HG03025 (cell line): ENCODE measurements around the gene STAU1.
"Not testable (repeated sequence)": the region's sequence is repeated elsewhere in the genome, so short reads cannot be mapped to it uniquely, and the experiment has no call there.

Source experiments
- ATAC-seq: cut with Tn5 transposase; IDR thresholded peaks from one replicate; pipeline ENCODE4 v1.9.1; 2021; ENCODE audit warnings: mild to moderate bottlenecking, moderate library complexity; ENCODE audit not compliant: unreplicated experiment, low FRiP score

Gene STAU1

DNA sequence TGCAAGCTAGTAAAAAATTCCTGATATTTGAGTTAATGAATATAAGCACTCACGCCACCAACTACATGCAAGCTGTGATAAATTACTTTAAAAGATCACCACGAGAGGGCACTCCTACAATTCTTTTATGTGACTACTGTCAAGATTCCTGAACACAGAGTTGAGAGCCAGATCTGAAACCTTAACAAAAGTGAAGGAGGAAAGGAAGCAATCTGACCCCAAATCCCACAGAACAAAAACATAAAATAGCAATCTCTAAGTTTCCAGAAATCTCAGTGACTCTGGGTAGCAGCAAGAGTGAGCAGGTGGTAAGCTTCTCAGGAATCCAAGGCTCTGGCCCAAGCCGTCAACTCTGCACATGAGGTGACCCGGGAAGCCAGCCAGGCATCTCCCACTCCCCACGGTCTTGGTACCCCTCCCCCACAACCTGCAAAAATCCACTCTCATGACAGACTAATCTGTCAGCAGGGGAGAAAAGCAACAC lies 55.1 kb downstream of the STAU1 start:
- ATAC-seq, result no peak

DNA sequence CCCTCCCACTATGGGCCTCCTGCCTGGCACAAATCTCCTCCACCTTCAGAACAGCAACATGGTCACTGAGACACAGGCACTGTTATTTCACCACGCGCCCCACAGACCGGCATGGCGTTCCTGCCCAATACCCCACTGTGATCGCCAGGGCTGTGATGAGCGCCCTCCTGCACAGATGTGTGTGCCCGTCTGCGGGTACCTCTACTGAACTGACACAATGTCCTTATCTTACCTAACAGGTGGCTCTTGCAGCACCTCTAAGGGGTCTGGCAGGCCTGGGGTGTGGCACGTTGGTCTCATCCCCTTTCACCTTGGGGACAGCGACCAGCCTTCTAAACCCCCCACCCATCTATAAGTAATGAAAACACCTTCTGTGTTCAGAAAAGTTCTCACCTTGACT lies 64.2 kb downstream of the STAU1 start:
- no peak for ATAC-seq

DNA sequence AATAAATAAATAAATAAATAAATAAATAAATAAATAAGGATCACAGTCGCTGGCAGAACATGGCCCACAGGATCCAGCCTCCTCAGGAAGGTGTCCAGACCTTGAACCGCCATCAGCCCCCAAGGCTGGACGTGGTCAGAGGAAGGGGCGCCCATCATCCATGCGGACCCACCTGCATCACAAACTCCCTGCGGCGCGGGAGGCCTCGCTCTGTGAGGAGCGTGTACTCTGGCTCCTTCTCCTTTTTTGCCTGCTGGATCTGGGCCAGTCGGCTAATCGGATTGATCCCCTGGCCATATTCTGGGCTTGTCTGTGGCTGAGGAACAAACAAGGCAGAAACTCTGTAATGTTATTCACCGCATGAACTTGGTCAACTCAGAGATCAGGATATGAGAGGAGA lies 65.2 kb downstream of the STAU1 start:
- no peak for ATAC-seq

- ATAC-seq, result no peak
Measured at GRCh38 chr20:49119988-49120387, 68.1 kb downstream of the STAU1 start.

GRCh38 chr20:49118307-49118706 lies 69.8 kb downstream of the STAU1 start:
- ATAC-seq, result no peak

GRCh38 chr20:49115564-49115963 lies 72.6 kb downstream of the STAU1 start:
- ATAC-seq, result no peak

DNA sequence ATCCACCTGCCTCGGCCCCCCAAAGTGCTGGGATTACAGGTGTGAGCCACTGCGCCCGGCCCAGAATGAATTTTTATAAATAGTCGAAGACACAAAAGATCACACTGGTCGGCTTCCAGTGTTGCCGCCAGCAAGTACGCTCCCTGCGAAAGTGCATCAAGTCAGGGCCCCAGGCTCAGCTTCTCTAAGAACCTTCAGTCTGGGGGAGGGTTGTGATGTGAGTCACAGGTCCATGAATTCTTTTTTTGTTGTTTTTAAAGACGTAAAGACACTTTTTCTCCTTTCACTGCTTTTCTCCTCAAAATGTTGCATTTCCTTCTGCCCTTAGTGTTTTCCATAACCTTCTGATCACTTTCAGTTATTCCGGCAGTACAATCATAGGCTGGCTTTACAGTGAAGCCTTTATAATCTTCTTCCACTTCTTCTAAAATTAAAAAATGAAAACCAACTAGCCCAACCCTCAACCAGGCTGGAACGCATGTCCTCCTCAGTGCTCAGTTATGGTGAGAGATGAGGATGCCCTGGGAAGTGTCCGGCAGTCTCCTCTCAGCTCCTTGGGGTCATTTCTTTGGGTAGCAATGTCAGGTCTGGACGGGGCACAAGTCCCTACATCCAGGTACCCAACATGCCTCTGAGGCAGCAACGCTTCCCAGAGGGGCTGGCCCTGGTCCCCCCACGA lies 75.4 kb downstream of the STAU1 start:
- ATAC-seq, result no peak

- no peak for ATAC-seq
Measured at GRCh38 chr20:49110767-49111694, 77.1 kb downstream of the STAU1 start.

- no peak for ATAC-seq
Measured at GRCh38 chr20:49106328-49106727, 81.8 kb downstream of the STAU1 start.

- ATAC-seq, result not testable (repeated sequence)
Measured at GRCh38 chr20:49104979-49105547, 83.1 kb downstream of the STAU1 start.

- no peak for ATAC-seq
Measured at GRCh38 chr20:49104365-49104648, 83.8 kb downstream of the STAU1 start.

GRCh38 chr20:49103647-49104364 lies 84.3 kb downstream of the STAU1 start:
- ATAC-seq, result no peak

DNA sequence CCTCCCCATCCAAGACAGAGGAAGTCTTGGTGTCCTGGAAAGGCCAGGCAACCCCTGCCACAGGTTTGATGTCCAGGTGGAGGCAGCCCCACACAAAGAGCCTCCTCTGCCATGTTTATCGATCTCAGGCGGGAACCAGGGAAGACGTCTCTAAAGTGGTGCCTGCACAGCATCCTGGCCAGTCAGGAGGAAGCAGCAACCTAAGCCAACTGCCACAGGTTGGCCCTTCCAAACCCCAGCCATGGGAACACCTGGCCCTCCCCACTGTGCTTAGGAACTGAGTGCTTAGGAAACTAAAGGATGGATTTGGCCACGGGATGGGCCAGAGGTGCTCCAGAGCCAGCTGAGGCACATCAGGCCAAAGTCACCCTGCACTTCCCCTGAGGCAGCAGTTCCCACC lies 85.1 kb downstream of the STAU1 start:
- ATAC-seq, result no peak

GRCh38 chr20:49100972-49101371 lies 87.2 kb downstream of the STAU1 start:
- ATAC-seq, result no peak

- ATAC-seq, result not testable (repeated sequence)
Measured at GRCh38 chr20:49100292-49100691, 87.8 kb downstream of the STAU1 start.

DNA sequence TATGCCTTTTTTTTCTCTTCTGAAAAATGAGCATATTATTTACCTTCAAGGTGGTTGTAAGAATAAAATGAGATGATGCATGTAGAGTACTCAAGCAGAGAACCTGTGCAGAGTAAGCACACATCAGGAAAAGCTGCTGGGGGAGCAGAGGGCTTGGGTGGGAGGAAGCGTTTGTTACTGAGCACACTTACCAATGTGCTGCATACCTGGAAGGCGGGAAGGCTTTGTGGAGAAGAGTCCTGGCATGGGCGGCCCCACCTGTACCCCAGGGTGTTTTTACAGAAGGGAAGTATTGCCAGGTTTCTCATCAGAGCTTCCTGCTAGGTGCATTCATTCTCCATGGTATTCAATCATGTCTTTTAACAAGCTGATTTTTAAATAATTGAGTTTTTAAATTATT lies 89.1 kb downstream of the STAU1 start:
- ATAC-seq, result no peak

- ATAC-seq, result no peak
Measured at GRCh38 chr20:49098136-49098535, 90.0 kb downstream of the STAU1 start.

DNA sequence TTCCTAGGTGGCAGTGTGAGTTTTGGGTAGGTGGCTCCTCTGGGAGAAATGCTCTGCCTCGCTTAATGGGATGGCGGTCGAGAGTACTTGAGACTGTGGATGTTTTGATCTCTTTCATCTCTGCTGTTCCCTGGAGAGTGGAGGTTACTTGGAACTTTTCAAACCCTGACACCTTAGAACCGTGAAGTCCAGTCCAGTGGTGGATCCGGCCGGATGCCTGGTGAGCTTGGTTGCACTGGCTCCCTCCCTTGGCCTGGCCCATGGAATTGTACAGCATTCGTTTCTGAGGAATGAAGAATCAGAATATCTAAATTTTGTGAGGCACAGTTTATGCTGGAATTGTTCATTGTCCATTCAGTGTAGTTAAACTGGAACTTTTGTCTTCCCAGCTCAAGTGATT lies 91.0 kb downstream of the STAU1 start:
- no peak for ATAC-seq

- no peak for ATAC-seq
Measured at GRCh38 chr20:49096203-49096730, 91.9 kb downstream of the STAU1 start.

DNA sequence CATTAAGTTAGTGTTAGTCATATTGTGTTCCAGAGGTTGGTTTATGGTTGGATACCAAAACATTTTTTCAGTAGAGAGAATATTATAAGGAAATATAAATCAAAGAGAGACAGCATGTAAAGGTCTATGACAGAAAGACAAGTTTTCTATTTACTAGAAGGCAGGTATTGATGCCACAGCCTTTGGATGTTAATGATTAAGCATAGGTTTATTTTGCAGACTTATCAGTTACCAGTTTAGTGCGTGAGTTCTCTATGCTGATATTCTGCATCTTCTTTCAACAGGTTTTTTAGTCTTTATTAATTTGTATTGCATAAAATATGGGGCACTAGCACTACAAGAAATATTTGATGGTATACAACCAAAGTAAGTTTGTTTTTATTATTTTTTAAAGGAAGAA lies 96.4 kb downstream of the STAU1 start:
- no peak for ATAC-seq

DNA sequence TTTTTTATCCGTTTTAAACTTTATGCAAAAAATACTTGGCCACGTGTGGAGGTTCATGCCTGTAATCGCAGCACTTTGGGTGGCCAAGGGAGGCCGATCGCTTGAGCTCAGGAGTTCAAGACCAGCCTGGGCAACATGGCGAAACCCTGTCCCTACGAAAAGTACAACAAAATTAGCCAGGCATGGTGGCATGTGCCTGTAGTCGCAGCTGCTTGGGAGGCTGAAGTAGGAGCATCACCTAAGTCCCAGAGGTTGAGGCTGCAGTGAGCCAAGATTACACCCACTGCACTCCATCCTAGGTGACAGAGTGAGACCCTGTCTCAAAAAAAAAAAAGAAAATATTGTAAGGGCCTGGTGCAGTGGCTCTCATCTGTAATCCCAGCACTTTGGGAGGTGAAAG lies 97.0 kb downstream of the STAU1 start:
- ATAC-seq, result no peak
